ENCODE results near the gene TRAK1. TPM values are rescaled to one million over a fixed set of nuclear protein-coding genes. Genes with fewer than 3 reads are reported as not detected.
A peak's percentile ranks its signal among the peaks of the same experiment; 100 is the strongest.
"Not testable (repeated sequence)": the region's sequence is repeated elsewhere in the genome, so short reads cannot be mapped to it uniquely, and the experiment has no call there.

Gene TRAK1
- 10 to 100 TPM; 32.3 to 48.0 TPM for total RNA-seq

GRCh38 chr3:42090973-42091731, at the start of gene TRAK1:
Gene TRAK1 (plus strand): TSS chr3:42091357. CDS start chr3:42091470, 113 bp downstream.
- Mint-ChIP-seq H3K4me3 (peak within 1 kb of the TSS; percentile 53), H3K4me1 (ENCODE audit: low read depth in 2 of 2) (peaks cover 32 to 39% of the 10 kb centered on the region in 2 donors), H3K27me3 (no peaks in the 10 kb centered on the region), H3K9me3 (peaks cover 7% of the 10 kb centered on the region), H3K27ac (peak within 1 kb of the TSS; percentile 72 to 85), H3K36me3 (peaks cover 40% of the 10 kb centered on the region)
- DNase-seq (ENCODE audit: low spot score) = no peak
- ATAC-seq = peak in 1 of 2 donors; percentile 37

DNA sequence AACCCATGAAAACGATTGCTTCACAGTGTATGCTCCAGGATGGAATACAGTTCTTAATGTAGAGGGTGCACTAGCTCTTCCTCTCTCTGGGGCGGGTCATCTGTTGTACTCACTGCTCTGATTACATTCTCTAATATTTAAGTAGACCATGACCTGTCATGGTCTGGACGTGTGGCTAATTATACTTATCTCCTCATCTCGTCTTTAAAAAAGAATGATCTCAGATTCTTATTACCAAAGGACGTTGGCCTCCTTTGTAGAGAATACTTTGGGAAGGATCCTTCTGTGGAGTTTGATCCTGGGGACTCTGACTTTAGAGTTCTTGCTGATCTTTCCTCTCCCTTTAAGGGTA, 48.4 kb upstream of the TRAK1 start:
- Mint-ChIP-seq H3K4me1 (ENCODE audit: low read depth in 2 of 2) (peaks cover 9 to 14% of the 10 kb centered on the region in 2 donors), H3K9me3 (no peaks in the 10 kb centered on the region), H3K27me3 (no peaks in the 10 kb centered on the region), H3K4me3 (no peak overlapping the region), H3K36me3 (no peaks in the 10 kb centered on the region), H3K27ac (no peak overlapping the region)
- ATAC-seq (no peak), DNase-seq (ENCODE audit: low spot score) (no peak)

DNA sequence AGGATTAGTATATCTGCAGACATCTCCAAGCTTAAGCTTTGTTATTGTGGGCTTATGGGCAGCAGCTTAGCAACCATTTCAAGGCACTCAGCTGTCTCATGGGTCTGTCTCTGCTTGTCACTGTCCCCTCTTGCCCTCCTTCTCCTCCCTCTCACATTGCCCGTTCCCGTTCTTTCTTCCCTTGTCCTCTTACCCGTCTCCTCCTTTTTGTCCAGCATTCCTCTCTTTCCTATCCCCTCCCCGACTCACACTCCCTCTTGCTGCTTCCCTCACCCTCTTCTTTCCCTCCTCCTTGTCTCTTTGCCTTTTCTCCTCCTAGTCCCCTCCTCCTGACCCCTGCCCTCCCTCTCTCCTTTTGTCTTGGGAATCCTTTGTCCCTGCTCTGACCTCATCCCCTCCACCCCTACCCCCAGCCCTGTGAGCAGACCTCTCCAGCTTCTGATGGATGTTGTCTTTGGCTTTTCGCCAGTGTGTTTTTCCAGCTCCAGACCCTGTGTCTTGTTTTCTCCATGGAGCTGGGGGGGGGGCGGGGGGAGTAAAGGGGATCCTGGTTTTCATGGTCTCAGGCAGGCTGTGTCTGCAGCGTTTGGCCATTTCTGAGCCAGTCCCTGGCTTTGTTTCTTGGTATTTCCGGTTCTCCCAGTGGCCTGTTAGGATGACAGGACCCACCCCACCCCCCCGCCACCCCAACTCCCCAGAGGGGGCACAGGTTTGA, 47.9 kb upstream of the TRAK1 start:
- Mint-ChIP-seq H3K4me1 (ENCODE audit: low read depth in 2 of 2) (peaks cover 15 to 16% of the 10 kb centered on the region in 2 donors), H3K36me3 (no peaks in the 10 kb centered on the region), H3K27ac (no peak overlapping the region), H3K9me3 (no peaks in the 10 kb centered on the region), H3K27me3 (no peaks in the 10 kb centered on the region), H3K4me3 (no peak overlapping the region)
- DNase-seq (ENCODE audit: low spot score) (no peak), ATAC-seq (no peak)

DNA sequence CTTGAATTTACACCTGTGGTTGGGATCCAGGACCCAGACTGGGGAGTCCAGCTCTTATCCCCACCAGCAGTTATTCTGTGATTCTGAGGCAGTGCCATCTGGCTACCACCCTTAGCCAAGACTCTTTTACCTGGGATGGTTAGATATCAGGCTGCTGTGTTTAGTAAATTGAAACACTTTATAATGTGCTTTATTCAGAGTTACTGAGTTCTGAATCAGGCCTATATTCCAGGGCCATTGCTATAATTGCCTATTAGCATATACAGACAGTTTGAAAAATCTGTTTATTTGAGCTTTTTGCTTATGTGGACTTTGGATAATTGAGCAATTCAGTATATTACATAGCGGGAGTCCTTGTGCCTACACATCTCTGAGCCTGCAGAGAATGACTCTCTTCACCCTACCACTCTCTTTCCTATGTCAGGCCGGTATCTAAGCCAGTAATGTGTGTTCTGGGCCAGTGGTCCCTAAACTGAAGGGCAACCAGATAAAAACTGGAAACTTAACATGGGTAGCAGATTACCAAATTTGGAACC, 45.4 kb upstream of the TRAK1 start:
- Mint-ChIP-seq H3K36me3 (no peaks in the 10 kb centered on the region), H3K27ac (no peak overlapping the region), H3K27me3 (no peaks in the 10 kb centered on the region), H3K4me1 (ENCODE audit: low read depth in 2 of 2) (peaks cover 27 to 29% of the 10 kb centered on the region in 2 donors), H3K4me3 (no peak overlapping the region), H3K9me3 (no peaks in the 10 kb centered on the region)
- ATAC-seq (no peak), DNase-seq (ENCODE audit: low spot score) (no peak)

GRCh38 chr3:42048526-42048925, 42.6 kb upstream of the TRAK1 start:
- peak; percentile 48 to 60 for ATAC-seq
- not testable (repeated sequence) for H3K36me3 Mint-ChIP-seq; H3K27ac Mint-ChIP-seq; DNase-seq (ENCODE audit: low spot score); H3K27me3 Mint-ChIP-seq; H3K9me3 Mint-ChIP-seq
- H3K4me1 Mint-ChIP-seq (ENCODE audit: low read depth in 2 of 2) = peaks cover 27 to 42% of the 10 kb centered on the region in 2 donors
- H3K4me3 Mint-ChIP-seq = peak overlapping the region; percentile 53

DNA sequence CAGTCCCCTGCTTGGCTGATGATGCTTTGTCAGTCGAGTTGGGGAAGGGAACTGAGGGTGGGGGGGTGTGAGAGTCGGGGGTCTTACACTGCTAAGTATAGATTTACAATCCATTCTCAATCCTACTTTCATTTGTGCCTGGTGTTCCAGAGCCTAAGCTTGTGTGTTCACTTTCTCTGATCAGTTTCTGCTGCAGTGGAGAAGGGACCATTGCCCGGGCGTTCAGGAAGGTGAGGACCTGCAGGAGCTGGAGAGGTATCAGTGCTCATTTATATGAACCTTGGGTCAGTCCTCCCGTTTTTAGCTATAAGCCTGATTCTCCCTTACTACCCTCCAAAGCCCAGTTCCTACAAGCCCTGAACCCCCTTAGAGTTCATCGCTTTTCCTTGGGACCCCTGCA, 41.0 kb upstream of the TRAK1 start:
- no peaks in the 10 kb centered on the region for H3K36me3 Mint-ChIP-seq
- ATAC-seq (no peak), DNase-seq (ENCODE audit: low spot score) (no peak)
- H3K27ac Mint-ChIP-seq = no peak overlapping the region
- H3K4me3 Mint-ChIP-seq = no peak overlapping the region
- no peaks in the 10 kb centered on the region for H3K27me3 Mint-ChIP-seq
- H3K9me3 Mint-ChIP-seq = no peaks in the 10 kb centered on the region
- H3K4me1 Mint-ChIP-seq (ENCODE audit: low read depth in 2 of 2) = peaks cover 27 to 35% of the 10 kb centered on the region in 2 donors

DNA sequence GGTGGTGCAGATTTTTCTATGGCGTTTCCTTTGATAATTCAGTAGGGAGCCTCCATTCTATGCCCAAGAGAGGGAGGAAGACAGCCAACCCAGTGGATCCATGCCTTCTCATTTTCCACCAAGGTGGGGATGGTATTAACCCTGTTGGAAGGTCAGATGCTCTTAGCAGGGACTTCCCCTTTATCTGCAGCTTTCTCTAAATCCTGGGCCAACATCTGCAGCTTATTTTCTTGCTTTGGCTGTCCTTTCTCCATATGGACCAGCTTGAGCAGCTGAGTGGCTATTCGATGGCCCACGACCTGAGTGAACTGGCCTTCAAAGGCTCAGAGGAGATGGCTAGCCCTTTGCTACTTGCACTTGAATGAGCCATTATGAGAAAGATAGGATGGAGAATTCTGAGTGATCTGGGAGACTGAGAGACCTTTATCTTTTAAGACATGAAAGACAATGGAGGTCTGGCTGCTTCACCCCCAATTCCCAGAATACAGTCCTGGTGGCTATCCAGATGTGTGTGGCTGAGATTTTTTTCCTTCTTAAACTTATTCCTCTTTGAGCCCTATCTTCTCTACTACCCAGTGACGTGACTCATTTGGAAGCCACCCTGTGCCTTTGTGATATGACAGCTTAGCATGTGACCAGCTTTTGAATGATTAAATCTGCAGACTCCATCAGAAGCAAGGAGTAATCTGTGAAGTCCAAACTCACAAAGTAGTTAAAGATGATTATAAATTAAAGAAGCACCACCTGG, 39.6 kb upstream of the TRAK1 start:
- DNase-seq (ENCODE audit: low spot score) (no peak), ATAC-seq (no peak)
- Mint-ChIP-seq H3K4me1 (ENCODE audit: low read depth in 2 of 2) (peaks cover 25 to 35% of the 10 kb centered on the region in 2 donors), H3K36me3 (no peaks in the 10 kb centered on the region), H3K27me3 (no peaks in the 10 kb centered on the region), H3K4me3 (no peak overlapping the region), H3K9me3 (no peaks in the 10 kb centered on the region), H3K27ac (no peak overlapping the region)

- no peak overlapping the region for H3K4me3 Mint-ChIP-seq
- ATAC-seq (no peak), DNase-seq (ENCODE audit: low spot score) (no peak)
- H3K4me1 Mint-ChIP-seq (ENCODE audit: low read depth in 2 of 2) = peaks cover 26 to 36% of the 10 kb centered on the region in 2 donors
- no peaks in the 10 kb centered on the region for H3K27me3 Mint-ChIP-seq
- H3K36me3 Mint-ChIP-seq = no peaks in the 10 kb centered on the region
- no peak overlapping the region for H3K27ac Mint-ChIP-seq
- H3K9me3 Mint-ChIP-seq = no peaks in the 10 kb centered on the region
These were observed 39.0 kb upstream of the TRAK1 start for GRCh38 chr3:42052132-42052483.

DNA sequence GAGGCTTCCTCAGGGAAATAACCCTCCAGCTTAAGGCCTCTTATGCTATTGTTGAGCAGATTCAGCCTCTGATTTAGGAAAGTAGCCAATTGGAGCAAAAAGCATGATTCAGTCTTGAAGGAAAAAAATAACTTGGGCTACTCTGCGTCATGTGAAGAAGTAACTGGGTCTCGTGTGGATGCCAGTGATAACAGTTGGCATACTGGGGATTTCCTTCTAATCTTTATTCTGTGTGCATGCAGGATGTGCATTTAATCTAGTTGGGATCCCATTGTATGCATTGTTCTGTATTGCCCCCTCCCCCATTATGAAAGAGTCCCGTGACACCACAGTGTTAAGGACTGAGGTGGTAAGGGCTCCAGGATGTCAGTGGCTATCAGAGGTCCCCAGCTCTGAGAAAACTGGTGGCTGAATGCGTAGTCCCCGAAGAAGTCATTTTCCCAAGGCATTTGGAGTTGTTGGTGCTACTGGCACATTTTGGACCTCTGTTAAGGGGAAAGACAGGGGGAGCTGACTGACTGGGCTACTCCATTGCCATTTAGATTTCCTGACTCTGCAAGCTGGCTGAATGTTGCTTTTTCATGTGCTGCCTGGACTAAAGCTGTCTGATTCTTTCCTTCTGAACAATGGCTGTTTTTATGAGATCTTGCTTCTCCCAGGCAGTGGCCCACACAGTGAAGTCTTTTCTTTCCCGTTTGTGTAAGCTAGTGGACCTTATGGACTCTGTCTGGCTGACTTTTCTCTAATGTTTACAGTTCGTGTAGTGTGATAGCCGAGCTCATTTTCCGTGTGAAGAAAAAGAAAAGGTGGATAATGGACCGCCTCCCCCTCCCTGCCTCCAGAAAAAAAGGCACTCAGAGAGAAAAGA, 38.4 kb upstream of the TRAK1 start:
- H3K4me1 Mint-ChIP-seq (ENCODE audit: low read depth in 2 of 2) = peaks cover 31 to 40% of the 10 kb centered on the region in 2 donors
- H3K9me3 Mint-ChIP-seq = no peaks in the 10 kb centered on the region
- no peak for DNase-seq (ENCODE audit: low spot score)
- no peak overlapping the region for H3K4me3 Mint-ChIP-seq
- no peaks in the 10 kb centered on the region for H3K27me3 Mint-ChIP-seq
- no peak for ATAC-seq
- no peaks in the 10 kb centered on the region for H3K36me3 Mint-ChIP-seq
- no peak overlapping the region for H3K27ac Mint-ChIP-seq

DNA sequence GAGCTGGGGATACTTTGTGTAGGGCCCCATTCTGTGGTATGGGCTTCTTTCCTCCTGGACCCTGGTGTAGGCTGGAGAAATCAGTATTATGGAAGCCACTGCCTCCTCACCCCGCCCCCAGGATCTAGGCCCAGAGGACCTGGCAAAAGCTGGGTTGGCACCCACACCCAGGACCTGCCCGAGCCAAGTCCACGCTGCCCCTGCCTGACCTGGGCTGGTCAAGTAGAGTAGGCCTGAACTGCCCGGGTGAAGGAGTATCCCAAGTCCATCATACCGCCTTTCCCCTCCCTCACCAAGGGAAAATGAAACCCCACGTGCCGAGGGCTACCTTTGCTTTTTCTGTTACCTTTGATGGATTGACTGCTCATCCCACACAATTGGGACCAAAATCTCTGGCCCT, 37.7 kb upstream of the TRAK1 start:
- H3K4me3 Mint-ChIP-seq = no peak overlapping the region
- H3K27me3 Mint-ChIP-seq = no peaks in the 10 kb centered on the region
- no peak overlapping the region for H3K27ac Mint-ChIP-seq
- H3K36me3 Mint-ChIP-seq = no peaks in the 10 kb centered on the region
- peaks cover 25 to 35% of the 10 kb centered on the region in 2 donors for H3K4me1 Mint-ChIP-seq (ENCODE audit: low read depth in 2 of 2)
- ATAC-seq = no peak
- DNase-seq (ENCODE audit: low spot score) = no peak
- H3K9me3 Mint-ChIP-seq = no peaks in the 10 kb centered on the region

GRCh38 chr3:42055291-42055690, 35.9 kb upstream of the TRAK1 start:
- Mint-ChIP-seq H3K4me3 (no peak overlapping the region), H3K36me3 (no peaks in the 10 kb centered on the region), H3K27me3 (no peaks in the 10 kb centered on the region), H3K4me1 (ENCODE audit: low read depth in 2 of 2) (peaks cover 17 to 23% of the 10 kb centered on the region in 2 donors), H3K9me3 (no peaks in the 10 kb centered on the region), H3K27ac (no peak overlapping the region)
- DNase-seq (ENCODE audit: low spot score) = no peak
- no peak for ATAC-seq

- no peak overlapping the region for H3K4me3 Mint-ChIP-seq
- no peaks in the 10 kb centered on the region for H3K36me3 Mint-ChIP-seq
- no peaks in the 10 kb centered on the region for H3K9me3 Mint-ChIP-seq
- H3K27ac Mint-ChIP-seq = no peak overlapping the region
- H3K4me1 Mint-ChIP-seq (ENCODE audit: low read depth in 2 of 2) = peaks cover 16 to 18% of the 10 kb centered on the region in 2 donors
- H3K27me3 Mint-ChIP-seq = no peaks in the 10 kb centered on the region
- no peak for ATAC-seq
- DNase-seq (ENCODE audit: low spot score) = no peak
These were observed 34.3 kb upstream of the TRAK1 start for GRCh38 chr3:42056840-42057239.

DNA sequence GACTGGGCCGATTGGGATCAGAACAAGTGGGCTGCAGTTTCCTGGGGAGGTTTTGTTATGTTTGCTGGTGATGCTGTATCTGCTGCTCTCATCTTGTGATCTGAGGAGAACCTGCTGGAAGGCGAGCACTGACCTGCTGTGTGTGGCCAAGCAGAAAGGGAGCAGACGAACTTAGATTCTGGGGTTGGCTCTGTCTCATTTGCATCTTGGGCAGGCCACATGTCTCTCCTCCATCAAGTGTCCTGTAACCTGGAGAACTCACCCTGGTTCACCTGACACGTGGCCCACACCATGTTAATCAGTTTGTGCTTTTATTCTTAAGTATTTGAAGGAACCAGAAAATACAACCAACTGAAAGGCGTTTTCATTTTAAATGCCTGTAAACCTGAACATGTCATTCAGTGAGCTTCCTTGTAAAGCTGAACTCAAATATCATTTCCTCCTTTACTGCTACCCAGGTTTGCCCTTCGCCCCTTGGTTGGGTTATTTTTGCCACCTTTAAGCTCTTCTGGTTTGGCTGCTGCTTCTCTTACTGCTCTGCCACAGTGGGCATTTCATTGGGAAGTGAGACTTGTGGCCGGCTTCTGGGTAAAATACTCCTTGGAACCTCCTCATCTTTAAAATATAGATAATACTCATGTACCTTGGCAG, 33.5 kb upstream of the TRAK1 start:
- peaks cover 19 to 24% of the 10 kb centered on the region in 2 donors for H3K4me1 Mint-ChIP-seq (ENCODE audit: low read depth in 2 of 2)
- H3K9me3 Mint-ChIP-seq = no peaks in the 10 kb centered on the region
- H3K27ac Mint-ChIP-seq = no peak overlapping the region
- H3K4me3 Mint-ChIP-seq = no peak overlapping the region
- no peaks in the 10 kb centered on the region for H3K36me3 Mint-ChIP-seq
- no peak for ATAC-seq
- DNase-seq (ENCODE audit: low spot score) = no peak
- no peaks in the 10 kb centered on the region for H3K27me3 Mint-ChIP-seq
